Upper lobe of left lung (tissue), 4 donors: ENCODE data around the gene TPCN1.

Source experiments
- EP300 ChIP-seq, 4 donors: sonication (generic); formaldehyde crosslinking; IDR thresholded peaks; one replicate each; pipeline ENCODE4 v1.5.1; 2017; ENCODE audit warnings: antibody characterized with exemption in 4 of 4, control low read depth in 2 of 4
- POLR2A ChIP-seq, 4 donors: fragments of 450-650 bp; IDR thresholded peaks; one replicate each; pipeline ENCODE4 v1.5.1; 2016 to 2017; ENCODE audit warnings: antibody characterized with exemption in 4 of 4, mild to moderate bottlenecking in 2 of 4
- TF ChIP-seq, protein P1 (sequence below), 6 experiments: fragments of 450-650 bp in 4 of 6; fragments of 200-600 bp in 2 of 6; sonication (generic) in 2 of 6; IDR thresholded peaks; one replicate each; pipeline ENCODE4 v1.5.1; 2016 to 2019; ENCODE audit warnings: antibody characterized with exemption in 6 of 6

DNA sequence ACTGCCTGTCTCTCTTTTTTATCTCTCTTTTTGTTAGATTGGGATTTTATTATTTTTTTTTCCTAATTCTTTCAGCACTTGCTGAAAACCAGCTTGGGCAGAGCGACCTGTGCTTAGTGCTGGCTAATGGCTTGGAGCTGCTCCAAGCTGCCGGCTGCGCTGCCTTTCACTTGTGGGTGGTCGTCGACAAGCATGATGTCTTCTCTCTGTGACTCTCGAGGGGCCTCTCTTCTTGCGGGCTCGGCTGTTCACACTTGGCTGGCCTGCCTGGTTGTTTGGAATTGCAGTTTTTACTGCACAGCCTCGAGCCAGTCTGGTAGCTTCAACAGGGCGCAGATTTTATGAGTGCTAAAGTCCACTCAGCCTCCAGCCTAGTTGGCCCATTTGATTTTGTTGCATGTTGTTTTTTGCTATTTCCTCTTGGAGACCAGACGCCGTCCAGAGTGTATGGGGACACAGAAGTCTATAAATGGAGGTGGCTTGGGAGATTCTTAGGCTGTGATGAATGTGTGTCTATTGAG is 18.6 kb downstream of the TPCN1 start:
- TF ChIP-seq, protein P1, sequence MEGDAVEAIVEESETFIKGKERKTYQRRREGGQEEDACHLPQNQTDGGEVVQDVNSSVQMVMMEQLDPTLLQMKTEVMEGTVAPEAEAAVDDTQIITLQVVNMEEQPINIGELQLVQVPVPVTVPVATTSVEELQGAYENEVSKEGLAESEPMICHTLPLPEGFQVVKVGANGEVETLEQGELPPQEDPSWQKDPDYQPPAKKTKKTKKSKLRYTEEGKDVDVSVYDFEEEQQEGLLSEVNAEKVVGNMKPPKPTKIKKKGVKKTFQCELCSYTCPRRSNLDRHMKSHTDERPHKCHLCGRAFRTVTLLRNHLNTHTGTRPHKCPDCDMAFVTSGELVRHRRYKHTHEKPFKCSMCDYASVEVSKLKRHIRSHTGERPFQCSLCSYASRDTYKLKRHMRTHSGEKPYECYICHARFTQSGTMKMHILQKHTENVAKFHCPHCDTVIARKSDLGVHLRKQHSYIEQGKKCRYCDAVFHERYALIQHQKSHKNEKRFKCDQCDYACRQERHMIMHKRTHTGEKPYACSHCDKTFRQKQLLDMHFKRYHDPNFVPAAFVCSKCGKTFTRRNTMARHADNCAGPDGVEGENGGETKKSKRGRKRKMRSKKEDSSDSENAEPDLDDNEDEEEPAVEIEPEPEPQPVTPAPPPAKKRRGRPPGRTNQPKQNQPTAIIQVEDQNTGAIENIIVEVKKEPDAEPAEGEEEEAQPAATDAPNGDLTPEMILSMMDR (IDR thresholded peaks at IDR 0.05): no peak
- TF ChIP-seq POLR2A (IDR thresholded peaks at IDR 0.05): no peak
- TF ChIP-seq EP300 (IDR thresholded peaks at IDR 0.05): no peak
